ENCODE results near the gene OAS1. TPM values are rescaled to one million over a fixed set of nuclear protein-coding genes. Genes with fewer than 3 reads are reported as not detected.

Gene OAS1
- polyA plus RNA-seq (2013, experiment 1 of 2): not detected
- not detected for polyA plus RNA-seq (2013, experiment 2 of 2)

DNA sequence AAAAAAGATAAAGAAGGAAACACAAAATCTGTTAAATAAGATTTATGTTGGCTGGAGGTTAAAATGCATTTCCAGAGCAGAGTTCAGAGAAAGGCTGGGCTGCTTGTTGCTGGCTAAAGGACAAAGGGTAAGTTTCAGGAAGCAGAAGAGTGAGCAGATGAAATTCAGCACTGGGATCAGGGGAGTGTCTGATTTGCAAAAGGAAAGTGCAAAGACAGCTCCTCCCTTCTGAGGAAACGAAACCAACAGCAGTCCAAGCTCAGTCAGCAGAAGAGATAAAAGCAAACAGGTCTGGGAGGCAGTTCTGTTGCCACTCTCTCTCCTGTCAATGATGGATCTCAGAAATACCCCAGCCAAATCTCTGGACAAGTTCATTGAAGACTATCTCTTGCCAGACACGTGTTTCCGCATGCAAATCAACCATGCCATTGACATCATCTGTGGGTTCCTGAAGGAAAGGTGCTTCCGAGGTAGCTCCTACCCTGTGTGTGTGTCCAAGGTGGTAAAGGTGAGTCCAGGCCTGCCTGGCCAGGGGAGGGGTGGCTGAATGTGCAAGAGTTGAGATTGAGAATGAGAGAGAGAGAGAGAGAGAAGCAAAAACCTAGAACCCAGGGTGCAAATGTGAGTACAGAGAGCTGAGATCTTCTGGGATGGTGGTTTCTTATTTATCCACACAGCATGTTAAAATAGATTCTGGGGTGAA is at the start of gene OAS1:
Gene OAS1 (plus strand): TSS at position 251 of the 703 bp plus-strand sequence. CDS start 78 bp downstream, at position 329.
- no peak within 1 kb of the TSS for H3K14ac ChIP-seq (ENCODE audit: low read length)
- H3K27ac ChIP-seq (replicated peaks; ENCODE audit: low read length): no peak within 1 kb of the TSS
- H4K8ac ChIP-seq (ENCODE audit: low read depth, low read length): no peak within 1 kb of the TSS
- H2AK5ac ChIP-seq (ENCODE audit: low read depth, low read length): no peak within 1 kb of the TSS
- no peak within 1 kb of the TSS for H3K4ac ChIP-seq (ENCODE audit: low read length)
- WGBS, 2 donors (ENCODE audit: extremely low coverage in 2 of 2, insufficient read length in 2 of 2, insufficient replicate concordance in 1 of 2): no CpG with 5 or more reads among the region's 4 CpGs
- no peaks in the 10 kb centered on the region for H3K9me3 ChIP-seq (replicated peaks in 1 of 2; ENCODE audit: control insufficient read depth in 2 of 2, insufficient read depth in 1 of 2, low read depth in 1 of 2, low read length in 2 of 2)
- no peak within 1 kb of the TSS for H3K9ac ChIP-seq (ENCODE audit: low read depth, low read length, poor library complexity)
- H3K27me3 ChIP-seq (ENCODE audit: control insufficient read depth in 3 of 3, insufficient read depth in 3 of 3, low read depth in 1 of 3, low read length in 3 of 3): no peaks in the 10 kb centered on the region
- no peak within 1 kb of the TSS for H3K4me2 ChIP-seq (ENCODE audit: insufficient read depth, low read length, poor library complexity, severe bottlenecking)
- no peak within 1 kb of the TSS for H3K23ac ChIP-seq (ENCODE audit: low read depth, low read length, poor library complexity)
- H3K4me3 ChIP-seq (ENCODE audit: low read length in 2 of 2): peak within 1 kb of the TSS in 1 of 2 donors; percentile 27
- H3K18ac ChIP-seq (ENCODE audit: low read length): no peak within 1 kb of the TSS
- H2BK12ac ChIP-seq (ENCODE audit: low read length): no peak within 1 kb of the TSS
- H3K4me1 ChIP-seq (ENCODE audit: control insufficient read depth in 2 of 2, insufficient read depth in 1 of 2, low read depth in 1 of 2, low read length in 2 of 2): peaks cover 0 to 3% of the 10 kb centered on the region in 2 donors
- H2BK120ac ChIP-seq (ENCODE audit: low read depth, low read length): no peak within 1 kb of the TSS
- no peak within 1 kb of the TSS for H4K91ac ChIP-seq (ENCODE audit: low read depth, low read length, poor library complexity)
- H3K36me3 ChIP-seq (replicated peaks in 1 of 2; ENCODE audit: control insufficient read depth in 2 of 2, insufficient read depth in 2 of 2, low read length in 2 of 2): no peaks in the 10 kb centered on the region
- peak within 1 kb of the TSS; percentile 79 for H2AFZ ChIP-seq (ENCODE audit: low read length)
- no peak within 1 kb of the TSS for H2BK5ac ChIP-seq (ENCODE audit: low read length)
- H2BK15ac ChIP-seq (ENCODE audit: low read length): no peak within 1 kb of the TSS
- no peak for DNase-seq (ENCODE audit: low spot score)
- H3K79me1 ChIP-seq (ENCODE audit: low read depth, low read length): no peaks in the 10 kb centered on the region

- no peak for DNase-seq (ENCODE audit: low spot score)
- peaks cover 0 to 10% (median 0%) of the 10 kb centered on the region in 3 experiments for H3K27me3 ChIP-seq (ENCODE audit: control insufficient read depth in 3 of 3, insufficient read depth in 3 of 3, low read depth in 1 of 3, low read length in 3 of 3)
Measured at GRCh38 chr12:112859291-112859690, 47.5 kb upstream of the OAS1 start.

DNA sequence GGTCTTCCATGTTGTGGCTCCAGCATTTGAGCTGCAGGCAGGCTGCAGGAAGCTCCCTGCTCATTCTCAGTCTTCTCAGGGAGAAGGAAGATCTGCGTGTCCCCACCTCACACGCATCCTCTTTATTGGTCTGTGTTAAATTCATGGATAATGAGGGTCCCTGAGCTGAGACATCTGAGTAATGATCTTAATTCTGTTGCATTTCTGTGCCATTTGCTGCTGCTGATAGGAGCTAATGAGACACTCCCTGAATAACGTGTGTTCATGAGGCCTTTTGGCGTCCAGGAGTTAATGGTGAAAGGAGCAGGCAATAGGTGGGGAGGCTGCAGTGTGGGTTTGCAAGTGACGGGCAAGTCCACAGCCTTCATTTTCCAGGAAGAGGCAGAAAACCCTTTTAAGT is 46.6 kb upstream of the OAS1 start:
- no peak overlapping the region for H3K4ac ChIP-seq (ENCODE audit: low read length)
- H3K18ac ChIP-seq (ENCODE audit: low read length): no peak overlapping the region
- no peak overlapping the region for H2BK12ac ChIP-seq (ENCODE audit: low read length)
- no peak overlapping the region for H2AK5ac ChIP-seq (ENCODE audit: low read depth, low read length)
- H3K4me1 ChIP-seq (ENCODE audit: control insufficient read depth in 2 of 2, insufficient read depth in 1 of 2, low read depth in 1 of 2, low read length in 2 of 2): peaks cover 0 to 2% of the 10 kb centered on the region in 2 donors
- H3K23ac ChIP-seq (ENCODE audit: low read depth, low read length, poor library complexity): no peak overlapping the region
- H3K4me3 ChIP-seq (ENCODE audit: low read length in 2 of 2): no peak overlapping the region
- H3K27ac ChIP-seq (replicated peaks; ENCODE audit: low read length): no peak overlapping the region
- no peak overlapping the region for H2BK120ac ChIP-seq (ENCODE audit: low read depth, low read length)
- H3K4me2 ChIP-seq (ENCODE audit: insufficient read depth, low read length, poor library complexity, severe bottlenecking): no peak overlapping the region
- no peak overlapping the region for H4K8ac ChIP-seq (ENCODE audit: low read depth, low read length)
- no peak overlapping the region for H2BK15ac ChIP-seq (ENCODE audit: low read length)
- H2BK5ac ChIP-seq (ENCODE audit: low read length): no peak overlapping the region
- no peak overlapping the region for H3K14ac ChIP-seq (ENCODE audit: low read length)
- H3K27me3 ChIP-seq (ENCODE audit: control insufficient read depth in 3 of 3, insufficient read depth in 3 of 3, low read depth in 1 of 3, low read length in 3 of 3): peaks cover 0 to 10% (median 0%) of the 10 kb centered on the region in 3 experiments
- H3K9ac ChIP-seq (ENCODE audit: low read depth, low read length, poor library complexity): no peak overlapping the region
- no peaks in the 10 kb centered on the region for H3K79me1 ChIP-seq (ENCODE audit: low read depth, low read length)
- H3K9me3 ChIP-seq (replicated peaks in 1 of 2; ENCODE audit: control insufficient read depth in 2 of 2, insufficient read depth in 1 of 2, low read depth in 1 of 2, low read length in 2 of 2): no peaks in the 10 kb centered on the region
- H3K36me3 ChIP-seq (replicated peaks in 1 of 2; ENCODE audit: control insufficient read depth in 2 of 2, insufficient read depth in 2 of 2, low read length in 2 of 2): no peaks in the 10 kb centered on the region
- WGBS, 2 donors (ENCODE audit: extremely low coverage in 2 of 2, insufficient read length in 2 of 2, insufficient replicate concordance in 1 of 2): no CpG with 5 or more reads among the region's 5 CpGs
- no peak overlapping the region for H4K91ac ChIP-seq (ENCODE audit: low read depth, low read length, poor library complexity)
- DNase-seq (ENCODE audit: low spot score): no peak
- H2AFZ ChIP-seq (ENCODE audit: low read length): no peak overlapping the region

More at GRCh38 chr12:112859291-112859690, 47.5 kb upstream of the OAS1 start:
- Histone ChIP-seq H3K9ac (ENCODE audit: low read depth, low read length, poor library complexity) (no peak overlapping the region), H2BK15ac (ENCODE audit: low read length) (no peak overlapping the region), H3K23ac (ENCODE audit: low read depth, low read length, poor library complexity) (no peak overlapping the region), H3K4me2 (ENCODE audit: insufficient read depth, low read length, poor library complexity, severe bottlenecking) (no peak overlapping the region), H3K27ac (replicated peaks; ENCODE audit: low read length) (no peak overlapping the region), H2BK5ac (ENCODE audit: low read length) (no peak overlapping the region), H3K14ac (ENCODE audit: low read length) (no peak overlapping the region), H3K9me3 (replicated peaks in 1 of 2; ENCODE audit: control insufficient read depth in 2 of 2, insufficient read depth in 1 of 2, low read depth in 1 of 2, low read length in 2 of 2) (no peaks in the 10 kb centered on the region), H3K4ac (ENCODE audit: low read length) (no peak overlapping the region), H3K18ac (ENCODE audit: low read length) (no peak overlapping the region), H2AK5ac (ENCODE audit: low read depth, low read length) (no peak overlapping the region), H3K79me1 (ENCODE audit: low read depth, low read length) (no peaks in the 10 kb centered on the region), H4K91ac (ENCODE audit: low read depth, low read length, poor library complexity) (no peak overlapping the region), H3K36me3 (replicated peaks in 1 of 2; ENCODE audit: control insufficient read depth in 2 of 2, insufficient read depth in 2 of 2, low read length in 2 of 2) (no peaks in the 10 kb centered on the region), H3K4me1 (ENCODE audit: control insufficient read depth in 2 of 2, insufficient read depth in 1 of 2, low read depth in 1 of 2, low read length in 2 of 2) (peaks cover 0 to 2% of the 10 kb centered on the region in 2 donors), H2BK12ac (ENCODE audit: low read length) (no peak overlapping the region), H4K8ac (ENCODE audit: low read depth, low read length) (no peak overlapping the region), H3K4me3 (ENCODE audit: low read length in 2 of 2) (no peak overlapping the region), H2BK120ac (ENCODE audit: low read depth, low read length) (no peak overlapping the region), H2AFZ (ENCODE audit: low read length) (no peak overlapping the region)
- no CpG with 5 or more reads among the region's 3 CpGs for WGBS, 2 donors (ENCODE audit: extremely low coverage in 2 of 2, insufficient read length in 2 of 2, insufficient replicate concordance in 1 of 2)

DNA sequence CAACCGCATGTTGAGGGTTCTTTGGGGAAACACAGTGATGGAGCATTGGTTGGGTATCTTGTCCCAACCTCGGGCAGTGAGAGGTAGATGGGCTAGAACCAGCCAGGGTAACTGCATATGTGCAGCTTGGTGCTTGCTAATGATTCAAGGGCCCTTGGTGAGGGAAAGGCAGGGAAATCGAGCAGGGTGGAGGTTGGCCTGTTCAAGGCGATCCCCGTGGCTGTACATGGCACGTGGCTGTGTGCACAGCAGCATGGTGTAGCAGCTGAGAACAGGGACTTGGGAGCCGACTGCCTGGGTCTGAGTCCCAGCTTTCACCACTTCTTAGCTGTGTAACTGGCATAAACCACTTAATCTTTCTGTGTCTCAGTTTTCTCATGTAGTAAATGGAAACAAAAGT is 45.5 kb upstream of the OAS1 start:
- H3K4me3 ChIP-seq (ENCODE audit: low read length in 2 of 2): no peak overlapping the region
- H2BK15ac ChIP-seq (ENCODE audit: low read length): no peak overlapping the region
- no peaks in the 10 kb centered on the region for H3K36me3 ChIP-seq (replicated peaks in 1 of 2; ENCODE audit: control insufficient read depth in 2 of 2, insufficient read depth in 2 of 2, low read length in 2 of 2)
- no peak overlapping the region for H2BK5ac ChIP-seq (ENCODE audit: low read length)
- no peaks in the 10 kb centered on the region for H3K4me1 ChIP-seq (ENCODE audit: control insufficient read depth in 2 of 2, insufficient read depth in 1 of 2, low read depth in 1 of 2, low read length in 2 of 2)
- WGBS, 2 donors (ENCODE audit: extremely low coverage in 2 of 2, insufficient read length in 2 of 2, insufficient replicate concordance in 1 of 2): no CpG with 5 or more reads among the region's 7 CpGs
- H3K27ac ChIP-seq (replicated peaks; ENCODE audit: low read length): no peak overlapping the region
- peaks cover 0 to 6% (median 0%) of the 10 kb centered on the region in 3 experiments for H3K27me3 ChIP-seq (ENCODE audit: control insufficient read depth in 3 of 3, insufficient read depth in 3 of 3, low read depth in 1 of 3, low read length in 3 of 3)
- no peak overlapping the region for H4K8ac ChIP-seq (ENCODE audit: low read depth, low read length)
- no peak overlapping the region for H3K9ac ChIP-seq (ENCODE audit: low read depth, low read length, poor library complexity)
- no peak overlapping the region for H2BK12ac ChIP-seq (ENCODE audit: low read length)
- H2AFZ ChIP-seq (ENCODE audit: low read length): no peak overlapping the region
- H3K14ac ChIP-seq (ENCODE audit: low read length): no peak overlapping the region
- no peak overlapping the region for H2AK5ac ChIP-seq (ENCODE audit: low read depth, low read length)
- no peak overlapping the region for H4K91ac ChIP-seq (ENCODE audit: low read depth, low read length, poor library complexity)
- no peak overlapping the region for H2BK120ac ChIP-seq (ENCODE audit: low read depth, low read length)
- no peak overlapping the region for H3K23ac ChIP-seq (ENCODE audit: low read depth, low read length, poor library complexity)
- no peak overlapping the region for H3K4ac ChIP-seq (ENCODE audit: low read length)
- H3K9me3 ChIP-seq (replicated peaks in 1 of 2; ENCODE audit: control insufficient read depth in 2 of 2, insufficient read depth in 1 of 2, low read depth in 1 of 2, low read length in 2 of 2): no peaks in the 10 kb centered on the region
- H3K4me2 ChIP-seq (ENCODE audit: insufficient read depth, low read length, poor library complexity, severe bottlenecking): no peak overlapping the region
- H3K18ac ChIP-seq (ENCODE audit: low read length): no peak overlapping the region
- H3K79me1 ChIP-seq (ENCODE audit: low read depth, low read length): no peaks in the 10 kb centered on the region
- DNase-seq (ENCODE audit: low spot score): no peak
